Suprapubic skin (tissue), 3 donors: Measurements from ENCODE around the gene KCTD10.

ENCODE experiments used
- CTCF ChIP-seq, 2 donors: fragments of 200-600 bp in 1 of 2; fragments of 450-650 bp in 1 of 2; sonication (generic) in 1 of 2; IDR thresholded peaks; one replicate each; pipeline ENCODE4 v1.5.1; 2016 to 2019; ENCODE audit warnings: antibody characterized with exemption in 2 of 2, mild to moderate bottlenecking in 1 of 2, moderate library complexity in 1 of 2
- EP300 ChIP-seq: sonication (generic); formaldehyde crosslinking; IDR thresholded peaks from one replicate; pipeline ENCODE4 v1.6.1; 2017; ENCODE audit warnings: antibody characterized with exemption
- POLR2A ChIP-seq, 2 donors: fragments of 450-650 bp; IDR thresholded peaks; one replicate each; pipeline ENCODE4 v1.6.1; 2017; ENCODE audit warnings: antibody characterized with exemption in 2 of 2, mild to moderate bottlenecking in 2 of 2, moderate library complexity in 2 of 2

GRCh38 chr12:109497675-109498074 lies 20.6 kb upstream of the KCTD10 start:
- no peak for TF ChIP-seq POLR2A (IDR thresholded peaks at IDR 0.05)
- no peak for TF ChIP-seq EP300
- no peak for TF ChIP-seq CTCF (IDR thresholded peaks at IDR 0.05)
